CD4-positive, alpha-beta T cell treated with Interleukin-4 for 1 hour (primary cell): Measurements from ENCODE around the gene CENPV.
"Not testable (repeated sequence)": the region's sequence is repeated elsewhere in the genome, so short reads cannot be mapped to it uniquely, and the experiment has no call there.

Source experiments
- DNase-seq, 2 donors: peaks; one replicate each; pipeline ENCODE4 v3.0.0-alpha.2; 2020 to 2022

The CENPV gene

DNA sequence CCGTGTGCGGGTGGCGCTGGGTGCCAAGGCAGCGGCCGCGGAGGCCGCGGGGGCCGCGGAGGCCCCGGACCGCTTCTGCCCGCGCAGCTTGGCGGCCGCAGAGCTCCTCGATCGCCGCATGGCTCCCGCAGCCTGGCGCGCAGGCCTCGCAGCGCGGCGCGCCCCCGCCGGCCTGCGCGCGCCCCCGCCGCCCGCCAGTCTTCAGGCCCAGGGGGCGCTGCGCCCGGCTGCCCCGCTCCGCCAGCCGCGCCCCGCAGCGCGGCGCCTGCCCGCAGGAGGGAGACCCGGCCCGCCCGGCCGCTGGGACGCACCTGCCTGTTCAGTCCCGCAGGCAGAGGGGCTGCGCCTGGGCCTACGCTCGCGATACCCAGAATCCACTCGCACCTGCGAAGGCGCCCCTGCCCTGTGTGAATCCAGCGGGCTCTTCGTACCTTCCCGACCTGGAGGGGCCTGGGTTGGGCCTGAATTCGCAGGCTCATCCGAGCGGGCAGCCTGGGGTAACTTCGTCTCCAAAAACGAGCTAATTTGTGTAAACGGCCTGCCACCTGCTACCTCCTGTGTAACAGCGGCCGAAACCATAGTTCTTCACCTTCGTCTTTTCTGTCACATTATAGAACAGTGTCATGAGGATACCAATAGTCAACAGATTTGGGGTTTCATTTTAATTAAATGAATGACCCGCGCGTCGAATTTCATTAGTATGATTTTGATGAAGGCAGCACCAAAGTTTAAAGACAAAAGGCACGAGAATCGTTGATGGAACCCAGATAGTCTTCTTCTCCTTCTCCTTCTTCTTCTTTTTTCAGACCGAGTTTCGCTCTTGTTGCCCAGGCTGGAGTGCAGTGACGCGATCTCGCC lies at the start of gene CENPV:
Gene CENPV, minus strand, starts transcription at position 153 of the 858 bp plus-strand sequence. Its CDS starts 33 bp downstream, at position 120.
- peak; percentile 69 to 71 for DNase-seq

DNA sequence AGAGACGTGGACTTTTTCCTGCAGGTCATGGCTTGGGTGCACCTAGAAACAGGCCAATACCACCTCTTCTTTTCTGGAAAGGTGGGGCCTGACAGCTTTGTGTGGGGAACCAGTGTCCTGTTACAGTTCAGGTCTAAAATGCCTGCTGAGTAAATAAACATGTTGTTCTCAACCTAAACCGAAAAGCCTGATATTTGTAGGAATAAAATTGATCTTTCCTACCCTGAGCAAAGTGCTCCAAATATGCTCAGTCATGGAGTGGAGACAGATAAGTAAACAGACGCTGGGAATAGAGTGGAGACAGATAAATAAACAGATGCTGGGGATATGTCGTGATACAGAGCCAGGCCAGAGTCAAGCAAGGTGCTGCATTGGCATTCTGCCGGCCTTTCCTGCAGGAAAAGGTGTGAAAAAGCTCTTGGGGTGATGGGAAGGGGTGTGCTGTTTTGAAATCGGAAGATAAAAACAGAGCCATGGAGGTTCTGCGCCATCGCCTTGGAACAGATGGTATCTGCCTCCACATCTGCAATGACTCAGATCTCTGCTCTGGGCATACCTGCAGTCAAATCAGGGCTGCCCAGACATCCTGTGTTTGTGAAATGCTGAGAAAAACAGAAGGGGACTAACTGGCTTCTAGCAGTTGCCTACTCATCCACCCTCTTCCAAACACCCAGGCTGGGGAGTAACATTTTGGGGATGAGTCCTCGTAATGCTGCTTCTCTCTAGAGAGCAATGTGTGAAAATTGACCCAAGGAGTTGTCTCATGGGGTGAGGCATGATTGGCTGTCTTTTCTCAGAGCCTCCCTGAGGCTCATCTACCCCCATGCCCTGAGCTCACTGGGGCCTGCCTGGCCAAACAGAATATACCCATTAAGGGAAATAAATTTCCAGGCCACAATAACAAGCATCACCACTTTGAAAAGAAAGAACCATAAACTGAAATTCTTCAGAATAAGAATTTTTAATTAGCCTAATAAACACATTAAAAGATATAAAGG lies 45.3 kb upstream of the CENPV start:
- DNase-seq, result no peak

DNA sequence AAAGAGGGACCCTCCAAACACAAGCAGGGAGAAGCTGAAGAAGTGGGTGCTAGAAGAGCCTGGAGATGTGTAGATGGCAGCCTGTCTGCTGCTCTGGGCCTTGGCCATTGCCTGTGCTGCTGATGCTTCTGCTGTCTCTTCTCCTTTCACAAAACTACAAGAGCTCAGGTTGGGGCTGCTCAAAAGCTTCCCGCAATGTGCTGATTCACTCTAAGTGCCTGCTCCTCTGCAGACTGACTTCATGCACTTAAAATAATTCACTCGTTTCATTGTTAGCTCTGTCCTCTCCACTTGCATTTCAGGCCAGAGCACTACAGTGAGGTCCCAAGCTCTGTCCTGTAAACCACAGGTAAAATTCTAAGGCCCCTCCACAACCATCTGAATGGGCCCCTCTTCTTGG lies 43.4 kb upstream of the CENPV start:
- not testable (repeated sequence) for DNase-seq

DNA sequence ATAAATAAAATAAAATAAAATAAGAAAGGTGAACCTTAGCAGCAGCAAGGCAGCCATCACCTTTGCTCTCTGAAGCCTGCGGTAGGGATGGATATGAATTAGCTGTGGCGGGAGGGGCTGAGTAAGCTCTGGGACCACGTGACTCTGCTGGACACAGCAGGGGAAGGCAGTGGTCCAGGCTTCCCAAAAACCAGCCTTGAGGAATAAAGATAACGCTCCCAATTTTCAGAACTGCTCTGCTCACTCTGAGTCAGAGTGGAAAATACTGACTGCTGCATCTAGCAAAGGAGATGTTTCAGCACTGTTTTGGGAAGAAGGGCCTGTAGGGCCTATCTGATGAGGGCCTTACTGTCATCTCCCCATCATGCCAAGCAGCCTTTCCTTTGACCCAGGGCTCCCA lies 42.6 kb upstream of the CENPV start:
- DNase-seq, result not testable (repeated sequence)

DNA sequence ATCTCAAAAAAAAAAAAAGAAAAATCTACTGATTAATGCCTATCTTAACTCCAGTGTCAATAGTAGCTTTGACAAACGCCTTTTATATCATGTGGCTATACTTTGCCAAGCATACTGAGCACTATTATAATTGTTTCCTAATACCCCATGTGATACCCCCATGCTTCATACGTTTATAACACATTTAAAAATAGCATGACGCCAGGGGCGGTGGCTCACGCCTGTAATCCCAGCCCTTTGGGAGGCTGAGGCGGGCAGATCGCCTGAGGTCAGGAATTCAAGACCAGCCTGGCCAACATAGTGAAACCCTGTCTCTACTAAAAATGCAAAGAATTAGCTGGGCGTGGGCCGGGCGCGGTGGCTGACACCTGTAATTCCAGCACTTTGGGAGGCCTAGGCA lies 39.2 kb upstream of the CENPV start:
- DNase-seq, result not testable (repeated sequence)

DNA sequence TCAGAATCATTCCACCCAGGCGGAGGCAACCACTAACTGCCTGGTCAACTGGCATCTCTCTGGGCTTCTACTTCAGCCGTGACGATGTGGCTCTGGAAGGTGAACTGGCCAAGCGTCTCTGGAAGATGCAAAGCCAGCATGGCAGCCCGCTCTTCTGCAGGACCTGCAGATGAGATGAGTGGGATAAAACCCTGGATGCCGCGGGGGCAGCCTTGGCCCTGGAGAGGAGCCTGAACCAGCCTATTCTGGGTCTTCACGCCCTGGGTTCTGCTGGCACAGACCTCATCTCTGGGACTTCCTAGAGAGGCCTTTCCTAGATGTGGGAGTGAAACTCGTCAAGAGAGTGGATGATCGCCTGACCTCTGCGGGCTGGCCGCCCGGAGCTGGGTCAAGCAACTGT lies 38.2 kb upstream of the CENPV start:
- DNase-seq, result no peak

DNA sequence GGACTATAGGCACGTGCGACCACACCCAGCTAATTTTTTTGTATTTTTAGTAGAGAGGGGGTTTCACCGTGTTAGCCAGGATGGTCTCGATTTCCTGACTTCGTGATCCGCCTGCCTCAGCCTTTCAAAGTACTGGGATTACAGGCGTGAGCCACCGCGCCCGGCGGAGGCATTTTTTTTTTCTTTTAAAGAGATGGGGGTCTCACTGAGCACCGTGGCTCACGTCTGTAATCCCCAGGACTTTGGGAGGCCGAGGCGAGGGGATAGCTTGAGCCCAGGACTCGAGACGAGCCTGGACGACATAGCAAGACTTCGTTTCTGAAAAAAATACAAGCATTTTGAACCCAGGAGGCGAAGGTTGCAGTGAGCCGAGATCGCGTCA lies 32.8 kb upstream of the CENPV start:
- DNase-seq, result not testable (repeated sequence)

DNA sequence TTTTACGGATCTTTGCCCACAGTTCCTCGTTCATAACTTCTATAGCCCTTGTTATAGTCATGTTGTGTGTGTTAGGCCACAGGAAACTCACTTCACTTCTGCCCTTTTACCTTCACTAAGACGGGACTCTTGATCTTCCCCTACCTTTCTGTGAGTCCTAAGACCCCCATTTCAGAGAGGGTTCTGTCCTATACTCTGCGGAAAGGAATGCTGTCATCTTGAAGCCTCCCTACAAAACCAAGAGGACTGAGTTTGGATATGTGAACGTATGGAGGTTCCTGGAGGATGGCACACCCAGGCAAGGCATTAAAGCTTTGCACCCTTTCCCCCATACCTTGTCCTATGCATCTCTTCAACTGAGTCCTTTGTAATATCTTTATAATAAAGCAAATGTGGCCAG lies 31.3 kb upstream of the CENPV start:
- DNase-seq, result no peak

DNA sequence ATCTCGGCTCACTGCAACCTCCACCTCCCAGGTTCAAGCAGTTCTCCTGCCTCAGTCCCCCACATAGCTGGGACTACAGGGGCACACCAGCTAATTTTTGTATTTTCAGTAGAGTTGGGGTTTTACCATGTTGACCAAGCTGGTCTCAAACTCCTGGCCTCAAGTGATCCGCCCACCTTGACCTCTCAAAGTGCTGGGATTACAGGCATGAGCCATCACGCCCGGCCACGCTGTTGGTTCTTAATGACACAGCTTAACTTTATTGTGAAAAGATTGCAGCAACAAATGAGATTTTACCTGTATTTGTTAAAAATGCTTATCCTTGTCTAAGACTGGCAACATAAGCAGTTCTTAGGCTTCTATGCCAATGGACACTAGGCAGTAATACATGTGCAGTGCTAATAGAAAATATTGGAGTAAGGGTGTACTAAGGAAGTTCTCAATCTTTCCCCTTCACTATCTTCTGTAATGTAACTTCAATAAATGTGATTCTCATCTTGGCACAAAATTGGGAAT lies 30.6 kb upstream of the CENPV start:
- no peak for DNase-seq

DNA sequence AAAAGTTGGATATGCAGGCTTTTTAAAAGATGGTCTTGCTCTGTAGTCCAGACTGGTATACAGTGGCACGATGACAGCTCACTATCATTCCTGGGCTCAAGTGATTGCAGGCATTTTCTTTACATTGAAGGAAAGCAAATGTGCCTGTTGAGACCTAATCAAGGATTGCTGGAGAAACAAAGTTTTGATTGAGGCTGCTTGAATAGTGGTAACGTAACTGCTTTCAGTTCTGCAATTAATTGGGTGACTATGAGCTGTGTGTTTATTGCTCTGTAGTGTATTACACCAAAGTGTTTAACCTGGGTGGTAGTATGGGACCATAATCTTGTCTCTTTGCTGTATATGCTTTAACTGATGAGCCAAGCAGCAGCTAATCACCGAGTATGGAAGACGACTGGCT lies 29.9 kb upstream of the CENPV start:
- peak in 1 of 2 donors; percentile 16 for DNase-seq

DNA sequence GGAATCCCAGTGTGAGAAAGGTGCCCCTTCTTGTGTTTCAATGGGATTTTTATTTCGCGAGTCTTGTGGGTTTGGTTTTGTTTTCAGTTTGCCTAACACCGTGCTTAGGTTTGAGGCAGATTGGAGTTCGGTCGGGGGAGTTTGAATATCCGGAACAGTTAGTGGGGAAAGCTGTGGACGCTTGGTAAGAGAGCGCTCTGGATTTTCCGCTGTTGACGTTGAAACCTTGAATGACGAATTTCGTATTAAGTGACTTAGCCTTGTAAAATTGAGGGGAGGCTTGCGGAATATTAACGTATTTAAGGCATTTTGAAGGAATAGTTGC lies 28.2 kb upstream of the CENPV start:
- no peak for DNase-seq

DNA sequence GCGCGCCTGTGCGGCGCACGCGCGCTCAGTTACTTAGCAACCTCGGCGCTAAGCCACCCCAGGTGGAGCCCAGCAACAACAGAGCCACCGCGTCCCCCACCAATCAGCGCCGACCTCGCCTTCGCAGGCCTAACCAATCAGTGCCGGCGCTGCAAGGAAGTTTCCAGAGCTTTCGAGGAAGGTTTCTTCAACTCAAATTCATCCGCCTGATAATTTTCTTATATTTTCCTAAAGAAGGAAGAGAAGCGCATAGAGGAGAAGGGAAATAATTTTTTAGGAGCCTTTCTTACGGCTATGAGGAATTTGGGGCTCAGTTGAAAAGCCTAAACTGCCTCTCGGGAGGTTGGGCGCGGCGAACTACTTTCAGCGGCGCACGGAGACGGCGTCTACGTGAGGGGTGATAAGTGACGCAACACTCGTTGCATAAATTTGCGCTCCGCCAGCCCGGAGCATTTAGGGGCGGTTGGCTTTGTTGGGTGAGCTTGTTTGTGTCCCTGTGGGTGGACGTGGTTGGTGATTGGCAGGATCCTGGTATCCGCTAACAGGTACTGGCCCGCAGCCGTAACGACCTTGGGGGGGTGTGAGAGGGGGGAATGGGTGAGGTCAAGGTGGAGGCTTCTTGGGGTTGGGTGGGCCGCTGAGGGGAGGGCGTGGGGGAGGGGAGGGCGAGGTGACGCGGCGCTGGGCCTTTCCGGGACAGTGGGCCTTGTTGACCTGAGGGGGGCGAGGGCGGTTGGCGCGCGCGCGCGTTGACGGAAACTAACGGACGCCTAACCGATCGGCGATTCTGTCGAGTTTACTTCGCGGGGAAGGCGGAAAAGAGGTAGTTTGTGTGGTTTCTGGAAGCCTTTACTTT lies 27.6 kb upstream of the CENPV start, which contains the start of gene UBB:
Gene UBB, plus strand, starts transcription at position 452 of the 856 bp plus-strand sequence. CDS start 817 bp downstream, outside the sequence.
- peak; percentile 98 to 99 for DNase-seq

DNA sequence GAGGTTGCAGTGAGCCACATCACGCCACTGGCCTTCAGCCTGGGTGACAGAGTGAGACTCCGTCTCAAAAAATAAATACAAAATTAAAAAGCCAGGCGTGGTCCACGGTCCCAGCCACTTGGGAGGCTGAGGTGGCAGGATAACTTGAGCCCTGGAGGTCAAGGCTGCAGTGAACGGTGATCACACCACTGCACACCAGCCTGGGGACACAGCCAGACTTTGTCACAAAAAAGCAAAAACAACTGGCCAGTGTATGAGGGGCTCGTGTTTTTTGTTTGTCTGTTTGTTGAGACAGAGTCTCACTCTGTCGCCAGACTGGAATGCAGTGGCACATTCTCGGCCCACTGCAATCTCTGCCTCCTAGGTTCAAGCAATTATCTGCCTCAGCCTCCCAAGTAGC lies 26.4 kb upstream of the CENPV start:
- no peak for DNase-seq

DNA sequence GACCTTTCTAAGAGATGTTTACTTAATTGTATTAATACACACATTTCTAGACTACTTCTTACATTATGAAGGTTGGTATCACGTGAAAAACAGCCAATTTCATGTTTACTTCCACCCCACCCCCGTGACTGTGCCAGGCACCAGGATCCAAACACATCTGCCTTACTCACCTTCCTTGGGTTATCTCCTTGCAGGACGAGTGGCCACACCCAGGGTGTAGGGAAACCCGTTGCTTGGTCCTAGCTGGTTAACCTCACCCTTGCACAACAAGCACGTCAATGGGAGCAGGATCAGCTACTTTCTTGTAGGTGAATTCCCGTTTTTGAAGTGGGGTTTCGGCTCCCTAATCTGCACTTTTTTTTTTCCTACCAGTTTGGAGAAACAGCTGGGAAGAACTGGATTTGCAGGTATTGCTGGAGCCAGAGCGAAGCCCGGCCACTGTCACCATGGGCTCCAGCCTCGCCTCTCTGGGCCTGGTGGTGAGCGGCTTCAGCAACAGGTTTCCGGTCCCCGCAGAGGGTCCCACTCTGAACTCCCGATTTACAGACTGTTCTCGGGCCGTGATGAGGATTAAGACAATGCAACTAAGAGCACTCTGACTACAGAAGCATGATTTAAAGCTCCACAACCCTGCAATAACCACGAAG lies 25.5 kb upstream of the CENPV start:
- no peak for DNase-seq

DNA sequence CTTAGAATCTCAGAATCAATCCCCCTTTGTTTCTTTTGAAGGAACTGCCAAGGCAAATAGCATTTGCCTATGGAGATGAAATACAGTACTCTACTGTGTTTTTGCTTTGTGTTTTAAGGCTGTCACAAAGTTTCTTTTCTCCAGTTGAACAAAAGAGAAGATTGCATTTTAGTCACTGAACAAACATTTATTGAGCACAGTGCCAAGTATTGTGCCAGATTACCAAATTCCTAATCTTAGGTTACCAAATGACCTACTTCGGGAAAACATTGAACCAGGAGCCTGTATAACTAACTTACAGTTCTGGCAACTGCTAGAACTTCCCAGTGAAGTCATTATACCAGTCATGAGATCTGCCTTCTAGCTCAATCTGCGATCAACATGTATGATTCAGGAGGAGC lies 24.7 kb upstream of the CENPV start:
- DNase-seq, result no peak

DNA sequence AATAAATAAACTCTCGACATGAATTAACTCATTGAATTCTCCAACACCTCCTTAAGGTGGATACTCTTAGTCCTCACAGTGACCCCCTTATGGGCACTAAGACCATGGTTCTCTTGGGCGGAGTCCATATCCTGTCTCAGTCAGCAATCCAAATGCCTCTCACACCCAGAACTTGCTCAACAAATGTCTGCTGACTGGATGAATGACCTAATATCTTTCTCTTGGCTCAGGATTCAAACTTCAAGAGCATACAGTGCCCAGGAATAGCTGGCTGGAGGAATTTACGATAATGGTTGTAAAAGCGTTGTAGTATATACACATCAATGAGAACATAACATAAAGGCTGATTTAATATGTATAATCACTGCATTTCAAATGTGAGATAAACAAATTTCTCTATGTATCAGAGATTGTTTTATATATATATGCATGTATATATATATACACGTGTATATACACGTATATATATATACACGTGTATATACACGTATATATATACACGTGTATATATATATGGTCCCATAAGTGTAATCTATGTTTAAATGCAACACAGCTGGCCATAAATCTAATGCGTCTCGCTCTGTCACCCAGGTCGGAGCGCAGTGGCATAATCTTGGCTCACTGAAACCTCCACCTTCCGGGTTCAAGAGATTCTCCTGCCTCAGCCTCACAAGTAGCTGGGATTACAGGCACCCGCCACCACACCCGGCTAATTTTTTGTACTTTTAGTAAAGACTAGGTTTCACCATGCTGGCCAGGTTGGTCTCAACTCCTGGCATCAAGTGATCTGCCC lies 21.1 kb upstream of the CENPV start:
- no peak for DNase-seq

DNA sequence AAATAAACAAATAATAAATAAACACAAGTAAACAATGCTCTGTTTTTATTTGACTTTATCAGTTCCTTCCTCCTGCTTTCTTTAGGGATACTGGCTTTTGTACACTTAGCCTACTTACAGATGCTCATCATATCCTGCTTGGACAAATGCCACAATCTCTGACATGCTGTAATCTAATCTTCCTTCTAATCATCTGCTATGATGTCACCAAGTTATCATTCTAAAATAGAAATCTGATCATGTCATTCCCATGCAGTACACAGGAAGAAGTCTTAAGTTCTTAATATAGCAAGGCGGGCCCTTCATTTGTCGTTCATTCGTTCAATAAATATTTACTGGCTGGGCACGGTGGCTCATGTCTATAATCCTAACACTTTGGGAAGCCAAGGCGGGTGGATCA lies 18.5 kb upstream of the CENPV start:
- no peak for DNase-seq

DNA sequence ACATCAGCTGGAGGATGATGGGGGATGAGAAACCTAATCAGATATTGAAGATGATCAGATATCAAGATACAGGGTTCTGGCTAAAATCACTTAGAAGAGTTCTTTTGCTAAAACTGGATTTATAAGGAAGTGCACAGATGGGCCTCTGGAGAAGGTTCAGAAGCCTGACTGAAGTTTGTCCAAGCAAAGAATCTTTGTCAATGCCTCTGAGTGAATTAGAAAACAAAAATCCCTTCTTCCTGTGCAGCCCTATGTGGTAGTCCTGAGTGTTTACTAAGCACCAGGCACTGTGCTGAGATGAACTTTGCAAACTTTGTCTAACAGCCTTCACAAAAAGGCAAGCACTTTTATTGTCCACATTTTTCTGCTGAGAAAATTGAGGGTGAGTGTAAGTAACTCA lies 11.4 kb upstream of the CENPV start:
- DNase-seq, result no peak

DNA sequence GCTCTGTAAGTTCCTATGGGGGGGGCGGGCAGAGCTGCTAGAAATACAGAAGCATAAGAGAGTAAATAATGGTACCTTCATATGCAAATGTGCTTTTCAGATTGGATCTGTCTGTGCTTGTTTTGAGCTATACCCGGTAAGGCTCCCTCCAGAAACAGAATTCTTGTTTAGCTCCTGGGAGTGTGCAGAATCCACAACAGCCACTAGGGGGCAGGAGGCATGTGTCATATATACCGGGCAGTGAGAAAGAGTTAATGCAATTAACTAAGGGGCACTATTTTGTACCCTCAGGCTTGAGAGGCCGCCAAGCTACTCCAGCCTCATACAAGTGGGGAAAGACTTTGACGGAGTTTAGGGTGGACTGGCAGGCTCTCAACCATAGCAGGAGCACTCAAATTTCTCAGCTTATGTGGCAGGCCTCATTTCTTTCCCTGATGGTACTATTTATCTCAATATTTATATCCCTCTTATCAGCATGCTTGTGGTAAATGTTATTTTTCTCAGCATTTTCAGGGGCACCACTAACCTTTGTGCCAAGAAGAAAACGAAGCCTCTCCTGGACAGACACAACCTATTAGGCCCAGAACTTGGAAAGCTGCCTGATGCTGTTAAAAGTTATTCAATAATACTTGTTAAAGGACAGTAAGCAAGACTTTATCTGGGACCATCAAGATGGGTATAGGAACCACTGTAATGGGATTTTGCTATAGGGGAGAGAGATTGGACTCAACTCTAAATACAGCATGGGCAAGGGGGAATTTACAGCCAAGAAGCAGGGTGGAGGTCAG lies 10.7 kb upstream of the CENPV start:
- DNase-seq, result peak; percentile 76 to 79

DNA sequence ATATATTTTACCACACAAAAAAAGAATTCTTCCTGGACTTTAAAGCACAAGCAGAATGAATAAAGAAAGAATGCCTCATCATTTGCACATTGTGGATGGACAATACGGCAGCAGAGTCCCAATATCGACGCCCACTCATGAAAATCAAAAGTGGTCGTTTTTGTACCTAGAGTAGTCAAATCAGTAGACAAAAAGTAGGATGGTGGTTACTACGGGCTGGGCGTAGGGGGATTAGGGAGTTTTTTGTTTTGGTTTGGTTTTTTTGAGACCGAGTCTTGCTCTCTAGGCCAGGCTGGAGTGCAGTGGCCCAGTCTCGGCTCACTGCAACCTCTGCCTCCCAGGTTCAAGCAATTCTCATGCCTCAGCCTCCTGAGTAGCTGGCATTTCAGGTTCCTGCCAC lies 8.6 kb upstream of the CENPV start:
- DNase-seq, result no peak
